GM13977 (cell line): ENCODE measurements around the gene H1-8.

Experiments
- DNase-seq: peaks from one replicate; pipeline ENCODE4 v3.0.0; 2012; ENCODE audit warnings: low spot score
- in situ Hi-C: fragments of 300-500 bp; cut with MboI; formaldehyde crosslinking; loops from one replicate; pipeline ENCODE4 v1.12.0; 2022; ENCODE audit warnings: low sequenced_read_pairs, low pct_unique_long_range_greater_than_20kb, mixed read lengths, inconsistent platforms; ENCODE audit not compliant: unreplicated experiment
- TF ChIP-seq, protein P1 (sequence below): IDR thresholded peaks from 2 replicates; pipeline ENCODE4 v1.5.1; 2012; ENCODE audit warnings: mild to moderate bottlenecking, control low read depth; ENCODE audit not compliant: insufficient read depth; ENCODE audit errors: extremely low read depth, missing control alignments

H1-8 gene

DNA sequence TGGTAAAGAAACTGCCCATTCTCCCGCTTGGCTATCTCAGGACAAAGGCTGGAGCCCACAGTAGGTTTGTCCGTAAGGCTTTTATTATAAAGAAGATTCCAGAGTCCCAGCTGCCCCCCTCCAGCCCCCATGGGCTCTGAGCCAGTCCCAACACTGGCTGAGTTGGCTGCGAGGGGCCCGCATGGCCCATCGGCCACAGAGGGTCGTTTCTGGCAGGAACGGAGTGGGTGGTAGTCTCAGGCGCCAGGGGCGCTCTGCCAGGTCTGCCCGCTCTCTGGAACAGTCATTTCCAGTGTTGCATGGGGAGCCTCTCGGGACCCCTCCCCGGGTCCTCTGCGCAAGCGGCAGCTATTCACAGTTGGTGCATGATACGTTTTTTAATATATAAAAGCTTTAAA is 12.2 kb downstream of the H1-8 start:
- TF ChIP-seq, protein P1, sequence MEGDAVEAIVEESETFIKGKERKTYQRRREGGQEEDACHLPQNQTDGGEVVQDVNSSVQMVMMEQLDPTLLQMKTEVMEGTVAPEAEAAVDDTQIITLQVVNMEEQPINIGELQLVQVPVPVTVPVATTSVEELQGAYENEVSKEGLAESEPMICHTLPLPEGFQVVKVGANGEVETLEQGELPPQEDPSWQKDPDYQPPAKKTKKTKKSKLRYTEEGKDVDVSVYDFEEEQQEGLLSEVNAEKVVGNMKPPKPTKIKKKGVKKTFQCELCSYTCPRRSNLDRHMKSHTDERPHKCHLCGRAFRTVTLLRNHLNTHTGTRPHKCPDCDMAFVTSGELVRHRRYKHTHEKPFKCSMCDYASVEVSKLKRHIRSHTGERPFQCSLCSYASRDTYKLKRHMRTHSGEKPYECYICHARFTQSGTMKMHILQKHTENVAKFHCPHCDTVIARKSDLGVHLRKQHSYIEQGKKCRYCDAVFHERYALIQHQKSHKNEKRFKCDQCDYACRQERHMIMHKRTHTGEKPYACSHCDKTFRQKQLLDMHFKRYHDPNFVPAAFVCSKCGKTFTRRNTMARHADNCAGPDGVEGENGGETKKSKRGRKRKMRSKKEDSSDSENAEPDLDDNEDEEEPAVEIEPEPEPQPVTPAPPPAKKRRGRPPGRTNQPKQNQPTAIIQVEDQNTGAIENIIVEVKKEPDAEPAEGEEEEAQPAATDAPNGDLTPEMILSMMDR: no peak
- no peak for DNase-seq
- in situ Hi-C loops: no loop called here

DNA sequence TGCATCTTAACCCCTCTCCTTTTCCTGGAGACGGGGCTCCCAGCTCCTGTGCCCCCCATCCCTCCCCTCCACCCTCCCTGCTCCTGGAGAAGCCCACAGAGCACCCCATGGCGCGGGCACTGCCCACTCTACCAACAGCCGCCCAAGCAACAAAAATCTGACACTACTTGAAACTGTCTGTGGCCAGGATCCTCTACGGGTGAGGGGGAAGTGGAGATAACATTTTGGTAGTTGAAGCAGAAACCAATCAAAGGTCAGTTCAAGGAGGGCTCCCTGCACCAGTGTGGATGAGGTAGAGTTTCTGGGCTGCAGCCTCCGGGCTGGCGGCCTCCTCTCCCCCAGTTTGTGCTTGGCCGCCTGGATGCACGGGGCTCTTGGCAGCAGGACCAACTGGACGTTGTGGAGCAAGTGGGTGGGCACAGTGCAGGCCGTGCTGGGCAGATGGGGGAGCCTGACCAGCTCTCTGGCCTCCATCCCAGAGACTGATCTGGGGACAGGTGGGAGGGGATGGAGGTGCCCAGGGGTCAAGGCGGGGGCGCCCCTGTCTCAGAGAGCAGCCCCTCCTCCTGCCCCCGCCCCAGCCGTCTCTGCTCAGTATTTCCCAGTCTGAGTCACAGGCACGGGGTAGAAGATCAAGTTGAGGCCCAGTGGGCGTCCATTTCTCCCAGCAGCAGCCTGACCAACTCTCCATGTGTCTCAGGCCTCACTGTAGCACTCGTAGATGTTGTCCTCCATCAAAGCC is 12.8 kb downstream of the H1-8 start:
- in situ Hi-C loops: no loop called here
- TF ChIP-seq, protein P1: no peak
- no peak for DNase-seq

DNA sequence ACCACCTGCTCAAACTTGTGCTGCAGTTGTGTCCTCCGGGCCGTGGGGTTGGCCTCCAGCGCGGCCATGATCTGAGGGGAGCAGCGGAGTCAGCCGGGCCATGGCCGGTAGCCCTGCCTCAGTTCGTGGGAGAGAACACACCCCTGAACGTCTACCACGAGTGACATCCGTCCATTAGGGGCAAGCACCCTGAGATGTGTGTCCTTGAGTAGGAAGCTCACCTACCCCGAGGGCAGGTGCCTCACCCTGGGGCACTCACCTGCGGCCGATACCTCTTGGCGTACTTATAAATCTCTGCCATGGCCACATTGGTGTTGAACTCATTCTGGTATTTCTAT is 13.4 kb downstream of the H1-8 start:
- in situ Hi-C loops: no loop called here
- DNase-seq: no peak
- TF ChIP-seq, protein P1: no peak

DNA sequence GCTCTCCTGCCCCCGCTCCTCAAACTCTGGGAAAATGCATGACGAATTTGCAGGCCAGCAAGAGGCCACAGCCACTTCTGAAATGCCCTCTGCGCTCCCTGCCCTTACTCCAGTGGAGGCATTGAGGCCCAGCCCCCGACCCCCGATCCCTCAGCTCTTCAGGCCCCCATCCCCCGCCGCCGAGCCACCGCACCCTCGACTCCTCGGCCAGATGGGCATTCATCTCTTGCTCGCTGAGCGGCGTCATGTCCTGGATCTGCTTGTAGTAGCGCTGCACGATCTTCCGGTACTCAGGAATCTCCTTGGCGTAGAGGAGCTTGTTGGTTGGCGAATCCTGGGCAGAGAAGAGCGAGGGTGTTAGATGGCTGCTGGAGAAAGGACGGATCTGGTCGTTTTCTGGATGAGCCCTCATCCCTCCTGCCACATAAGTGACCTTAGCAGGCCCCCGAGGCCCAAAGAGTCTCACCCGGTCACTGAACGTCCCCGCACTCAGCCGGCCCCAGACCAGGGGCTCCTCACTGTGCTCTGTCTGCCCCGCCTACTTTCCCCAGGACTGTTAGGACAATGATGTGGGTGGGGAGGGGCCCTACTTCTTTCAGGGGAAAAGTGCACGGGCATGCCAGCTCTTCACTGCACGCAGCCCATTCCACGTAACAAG is 14.0 kb downstream of the H1-8 start:
- no peak for DNase-seq
- TF ChIP-seq, protein P1: no peak
- in situ Hi-C loops: no loop called here

DNA sequence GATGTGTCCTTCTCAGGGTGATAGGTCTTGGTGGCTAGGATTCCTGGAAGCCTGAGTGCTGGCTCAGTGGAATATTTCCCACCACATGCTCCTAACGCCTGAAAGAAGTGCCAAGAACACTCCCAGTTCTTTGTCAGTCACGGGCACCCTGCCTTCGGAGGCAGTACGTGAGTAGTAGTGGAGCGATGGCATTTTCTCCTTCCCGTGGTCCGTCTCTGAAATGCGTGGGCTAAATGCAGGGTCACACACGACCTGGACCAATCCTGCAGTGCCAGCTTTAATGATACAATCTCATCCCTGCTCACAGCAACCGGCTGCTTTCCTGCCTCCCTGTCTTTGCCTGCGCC is 14.5 kb downstream of the H1-8 start:
- DNase-seq: no peak
- in situ Hi-C loops: no loop called here

DNA sequence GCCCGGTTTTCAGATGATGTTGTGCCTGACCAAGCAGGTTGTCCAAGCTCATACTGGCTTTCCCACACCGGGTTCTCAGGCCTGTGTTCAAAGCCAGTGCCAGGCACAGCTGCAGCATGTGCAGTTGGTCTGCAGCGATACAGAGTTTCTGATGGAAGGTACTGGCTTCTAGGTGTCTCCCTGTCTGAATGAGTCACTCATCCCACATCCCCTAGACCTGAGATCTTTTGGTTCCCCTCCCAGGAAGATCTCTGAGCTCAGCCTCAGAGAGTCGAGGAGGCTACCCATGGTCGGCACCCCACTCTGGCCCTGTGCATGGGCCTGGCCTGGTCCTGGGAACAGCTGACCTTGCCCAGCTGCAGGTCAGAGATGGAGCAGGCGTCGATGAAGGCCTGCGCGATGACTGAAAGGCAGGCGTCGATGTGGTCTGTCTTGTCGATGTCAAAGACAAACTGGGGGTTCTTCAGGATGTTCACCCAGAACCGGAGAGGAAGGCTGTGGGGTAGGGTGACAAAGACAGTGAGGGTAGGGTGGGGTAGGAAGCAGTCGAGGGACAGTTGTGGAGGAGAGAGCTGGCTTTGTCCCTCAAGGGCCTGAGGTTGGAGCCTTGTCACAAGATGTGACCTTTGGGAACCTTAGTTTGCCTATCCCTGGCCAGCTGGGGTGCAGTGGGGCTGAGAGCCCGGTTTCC is 15.3 kb downstream of the H1-8 start:
- in situ Hi-C loops: no loop called here
- DNase-seq: no peak
- TF ChIP-seq, protein P1: no peak

More for the DNA sequence above, 14.5 kb downstream of the H1-8 start:
- TF ChIP-seq, protein P1: no peak
